Measurements from ENCODE around the gene KIAA1217. TPM values are rescaled to one million over a fixed set of nuclear protein-coding genes. Genes with fewer than 3 reads are reported as not detected.

Gene KIAA1217
- total and polyA plus RNA-seq, 12 donors, result 6.9 to 49.5 (median 38.4) TPM

- no peak for TF ChIP-seq CTCF (IDR thresholded peaks at IDR 0.05)
- DNase-seq (no peak), ATAC-seq (no peak)
- Histone ChIP-seq H3K36me3 (peaks cover 0 to 7% (median 0%) of the 10 kb centered on the region in 9 donors), H3K27me3 (no peaks in the 10 kb centered on the region), H3K4me3 (no peak overlapping the region), H3K9me3 (no peaks in the 10 kb centered on the region), H3K4me1 (no peaks in the 10 kb centered on the region), H3K27ac (no peak overlapping the region)
- intact Hi-C loops (cut with DNase I), result loop anchor here in 2 of 10 donors (10.0 kb wide), 2 partner anchors 60 to 120 kb away; no protein-coding TSS in a partner anchor
- WGBS, 2 donors, result 94% methylated on average over 9 of the region's 9 CpGs
These were observed 185.7 kb downstream of the KIAA1217 start for GRCh38 chr10:24394461-24395190.

DNA sequence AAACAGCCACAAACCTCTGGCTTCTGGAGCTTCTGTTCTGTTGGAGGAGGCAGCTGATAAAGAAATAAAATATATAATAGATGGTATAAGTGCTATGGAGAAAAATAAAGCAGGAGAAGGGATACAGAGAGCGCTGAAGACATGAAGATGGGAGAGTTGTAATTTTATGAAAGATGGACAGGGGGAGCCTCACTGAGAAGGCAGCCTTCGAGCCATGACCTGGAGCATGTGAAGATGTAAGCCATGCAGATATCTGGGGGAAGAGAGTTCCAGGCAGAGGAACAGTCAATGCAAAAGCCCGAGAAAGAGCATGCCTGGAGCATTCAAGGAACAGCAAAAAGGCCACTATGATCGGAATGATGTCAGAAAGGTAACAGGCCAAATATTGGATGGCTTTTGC, 187.5 kb downstream of the KIAA1217 start:
- WGBS, 2 donors, result 95 to 96% methylated on average over 4 of the region's 4 CpGs
- intact Hi-C loops (cut with DNase I), result loop anchor here in 2 of 10 donors (10.0 kb wide), 2 partner anchors 58 to 118 kb away; no protein-coding TSS in a partner anchor
- H3K36me3 ChIP-seq, result peaks cover 0 to 7% (median 0%) of the 10 kb centered on the region in 9 donors
- H3K27ac ChIP-seq, result no peak overlapping the region
- DNase-seq (no peak), ATAC-seq (no peak)
- peak in 3 of 9 donors; percentile 13 to 39 (median 18) for TF ChIP-seq CTCF (IDR thresholded peaks at IDR 0.05)
- H3K4me1 ChIP-seq, result no peaks in the 10 kb centered on the region
- H3K9me3 ChIP-seq, result no peaks in the 10 kb centered on the region
- no peaks in the 10 kb centered on the region for H3K27me3 ChIP-seq
- no peak overlapping the region for H3K4me3 ChIP-seq

GRCh38 chr10:24397662-24398061, 188.7 kb downstream of the KIAA1217 start:
- intact Hi-C loops (cut with DNase I), result loop anchor here in 2 of 10 donors (10.0 kb wide), 2 partner anchors 57 to 117 kb away; no protein-coding TSS in a partner anchor
- TF ChIP-seq CTCF (IDR thresholded peaks at IDR 0.05), result no peak
- H3K27ac ChIP-seq, result no peak overlapping the region
- no peaks in the 10 kb centered on the region for H3K9me3 ChIP-seq
- no peak overlapping the region for H3K4me3 ChIP-seq
- peaks cover 0 to 7% (median 0%) of the 10 kb centered on the region in 9 donors for H3K36me3 ChIP-seq
- no peaks in the 10 kb centered on the region for H3K4me1 ChIP-seq
- H3K27me3 ChIP-seq, result no peaks in the 10 kb centered on the region
- no peak for ATAC-seq
- DNase-seq, result no peak
- WGBS, 2 donors, result 95 to 98% methylated on average over 2 of the region's 2 CpGs

DNA sequence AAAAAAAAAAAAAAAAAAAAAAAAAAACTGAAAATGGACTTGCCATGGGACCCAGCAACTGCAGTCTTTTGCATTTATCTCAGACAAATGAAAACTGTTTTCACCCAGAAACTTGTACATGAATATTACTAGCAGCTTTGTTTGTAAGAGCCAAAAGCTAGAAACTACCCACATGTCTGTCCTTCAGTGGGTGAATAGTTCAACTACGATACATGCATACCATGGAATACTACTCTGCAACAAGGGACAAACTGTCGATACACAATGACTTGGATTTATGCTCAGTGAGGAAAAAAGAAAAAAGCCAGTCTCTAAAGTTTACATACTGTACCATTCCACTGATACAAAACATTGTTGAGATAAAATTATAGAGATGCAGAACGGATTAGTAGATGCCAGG, 195.6 kb downstream of the KIAA1217 start:
- ATAC-seq, result no peak
- Histone ChIP-seq H3K36me3 (no peaks in the 10 kb centered on the region), H3K4me1 (peaks cover 0 to 13% (median 0%) of the 10 kb centered on the region in 9 donors), H3K4me3 (no peak overlapping the region), H3K27me3 (no peaks in the 10 kb centered on the region), H3K9me3 (no peaks in the 10 kb centered on the region), H3K27ac (no peak overlapping the region)
- intact Hi-C loops (cut with DNase I), result no loop called here
- no peak for TF ChIP-seq CTCF (IDR thresholded peaks at IDR 0.05)
- DNase-seq, result no peak
- WGBS, 2 donors, result 53 to 71% methylated on average over 3 of the region's 3 CpGs

Data from heart right ventricle (tissue), 16 donors.